Tibial nerve (tissue), 4 donors: ENCODE measurements around the gene DTNB.

Source experiments
- CTCF ChIP-seq, 5 experiments: fragments of 200-600 bp in 3 of 5; fragments of 450-650 bp in 2 of 5; sonication (generic) in 3 of 5; IDR thresholded peaks; one replicate each; pipeline ENCODE4 v1.5.1; 2016 to 2019; ENCODE audit warnings: antibody characterized with exemption in 5 of 5, mild to moderate bottlenecking in 3 of 5, moderate library complexity in 2 of 5
- EP300 ChIP-seq, 2 donors: sonication (generic); formaldehyde crosslinking; IDR thresholded peaks; one replicate each; pipeline ENCODE4 v1.6.1; 2017; ENCODE audit warnings: antibody characterized with exemption in 2 of 2, mild to moderate bottlenecking in 1 of 2
- POLR2A ChIP-seq, 2 donors: fragments of 450-650 bp; IDR thresholded peaks; one replicate each; pipeline ENCODE4 v1.6.1; 2017; ENCODE audit warnings: antibody characterized with exemption in 2 of 2, mild to moderate bottlenecking in 2 of 2, moderate library complexity in 2 of 2

GRCh38 chr2:25639131-25639530 lies 34.2 kb downstream of the DTNB start:
- TF ChIP-seq CTCF (IDR thresholded peaks at IDR 0.05) (no peak), POLR2A (IDR thresholded peaks at IDR 0.05) (no peak), EP300 (IDR thresholded peaks at IDR 0.05) (no peak)
